Retina (tissue), 1 donor: Measurements from ENCODE around the gene ASS1.
A peak's percentile ranks its signal among the peaks of the same experiment; 100 is the strongest.
"Not testable (repeated sequence)": the region's sequence is repeated elsewhere in the genome, so short reads cannot be mapped to it uniquely, and the experiment has no call there.

Experiments
- DNase-seq: peaks from one replicate; pipeline ENCODE4 v3.0.0-alpha.2; 2016

Gene ASS1

DNA sequence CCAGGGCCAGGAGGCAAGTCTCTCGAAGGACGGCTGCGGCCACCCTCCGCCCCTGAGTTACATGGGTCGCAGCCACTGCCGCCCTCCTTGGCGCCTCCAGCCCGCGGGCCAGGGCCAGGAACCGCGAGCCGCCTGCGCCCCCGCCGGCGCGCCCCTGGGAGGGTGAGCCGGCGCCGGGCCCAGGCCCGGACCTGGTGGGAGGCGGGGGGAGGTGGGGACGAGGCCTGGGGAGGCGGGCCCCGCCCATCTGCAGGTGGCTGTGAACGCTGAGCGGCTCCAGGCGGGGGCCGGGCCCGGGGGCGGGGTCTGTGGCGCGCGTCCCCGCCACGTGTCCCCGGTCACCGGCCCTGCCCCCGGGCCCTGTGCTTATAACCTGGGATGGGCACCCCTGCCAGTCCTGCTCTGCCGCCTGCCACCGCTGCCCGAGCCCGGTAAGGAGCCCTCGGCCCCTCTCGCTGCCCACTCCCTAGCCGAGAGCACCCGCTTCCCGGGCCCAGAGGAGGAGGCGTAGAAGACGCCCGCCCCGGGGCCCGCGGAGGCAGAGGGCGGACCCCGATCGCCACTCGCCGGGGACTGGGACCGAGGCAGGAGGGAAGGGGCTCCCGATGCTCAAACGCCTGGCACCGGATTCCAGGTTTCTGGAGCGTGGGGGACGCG, at the start of gene ASS1:
TSS of gene ASS1 (plus strand) at position 397 of the 657 bp plus-strand sequence. CDS start 7,268 bp downstream, outside the sequence.
- DNase-seq, result peak; percentile 65

DNA sequence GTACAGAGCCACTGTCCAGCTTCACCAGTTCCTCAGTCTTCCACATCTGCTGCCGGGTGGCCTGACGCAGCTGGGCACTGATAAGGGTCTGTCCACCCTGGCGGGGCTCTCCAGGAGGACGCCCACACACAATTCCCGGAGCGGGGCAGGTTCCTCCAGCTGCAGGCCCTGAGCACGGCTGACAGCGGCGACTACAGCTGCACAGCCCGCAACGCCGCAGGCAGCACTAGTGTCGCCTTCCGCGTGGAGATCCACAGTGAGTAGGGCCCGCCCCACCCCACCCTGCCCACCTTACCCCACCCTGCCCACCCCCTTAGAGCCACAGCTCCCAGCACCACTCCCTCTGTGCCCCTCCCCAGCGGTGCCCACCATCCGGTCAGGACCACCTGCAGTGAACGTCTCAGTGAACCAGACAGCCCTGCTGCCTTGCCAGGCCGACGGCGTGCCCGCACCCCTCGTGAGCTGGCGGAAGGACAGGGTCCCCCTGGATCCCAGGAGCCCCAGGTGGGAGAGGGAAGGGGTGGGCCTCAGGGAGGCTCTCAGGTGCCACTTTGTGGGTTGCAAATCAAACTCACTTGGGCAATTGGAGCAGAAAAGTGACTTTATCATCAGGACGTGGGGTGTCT, 48.8 kb upstream of the ASS1 start:
- no peak for DNase-seq

DNA sequence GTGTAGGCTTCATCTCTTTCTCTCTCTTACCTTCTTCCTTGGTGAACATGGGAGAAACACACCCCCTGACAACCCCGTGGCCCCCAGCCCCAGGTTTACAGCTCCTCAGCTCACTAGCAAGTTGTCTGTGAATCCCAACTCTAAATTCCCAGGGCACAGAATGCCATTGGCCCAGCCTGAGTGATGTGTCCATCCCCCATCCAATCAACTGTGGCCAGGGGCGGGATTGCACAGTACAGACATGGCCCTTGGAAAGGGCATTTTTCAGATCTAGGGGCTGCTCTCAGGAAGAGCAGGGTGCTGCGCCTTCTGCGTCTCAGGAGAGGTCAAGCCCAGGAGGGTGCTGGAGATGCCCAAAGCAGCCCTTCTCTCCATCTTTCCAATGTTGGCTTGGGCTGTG, 48.2 kb upstream of the ASS1 start:
- DNase-seq, result no peak

DNA sequence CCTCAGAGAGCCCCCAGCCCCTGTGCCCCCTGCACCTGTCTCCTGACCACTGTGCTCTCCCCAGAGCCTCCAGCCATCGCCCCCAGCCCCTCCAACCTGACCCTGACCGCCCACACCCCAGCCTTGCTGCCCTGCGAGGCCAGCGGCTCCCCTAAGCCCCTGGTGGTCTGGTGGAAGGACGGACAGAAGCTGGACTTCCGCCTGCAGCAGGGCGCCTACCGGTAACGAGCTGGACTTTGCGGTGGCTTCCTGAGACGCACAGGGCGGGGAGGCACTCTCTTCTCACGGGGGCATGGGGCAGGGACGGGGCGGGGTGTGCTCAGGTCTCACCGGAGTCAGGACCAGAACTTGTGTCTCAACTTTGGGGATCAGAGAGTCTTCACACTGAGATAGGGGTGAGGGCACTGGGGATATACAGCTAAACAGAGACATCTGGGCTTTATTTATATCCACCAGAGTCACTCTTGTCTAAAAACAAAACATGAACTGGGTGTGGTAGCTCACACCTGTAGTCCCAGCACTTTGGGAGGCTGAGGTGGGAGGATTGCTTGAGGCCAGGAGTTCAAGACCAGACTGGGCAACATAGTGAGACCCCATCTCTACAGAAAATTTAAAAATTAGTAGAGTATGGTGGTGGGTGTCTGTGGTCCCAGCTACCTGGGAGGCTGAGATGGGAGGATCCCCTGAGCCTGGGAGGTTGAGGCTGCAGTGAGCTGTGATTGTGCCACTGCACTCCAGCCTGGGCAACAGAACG, 46.1 kb upstream of the ASS1 start:
- DNase-seq, result no peak

DNA sequence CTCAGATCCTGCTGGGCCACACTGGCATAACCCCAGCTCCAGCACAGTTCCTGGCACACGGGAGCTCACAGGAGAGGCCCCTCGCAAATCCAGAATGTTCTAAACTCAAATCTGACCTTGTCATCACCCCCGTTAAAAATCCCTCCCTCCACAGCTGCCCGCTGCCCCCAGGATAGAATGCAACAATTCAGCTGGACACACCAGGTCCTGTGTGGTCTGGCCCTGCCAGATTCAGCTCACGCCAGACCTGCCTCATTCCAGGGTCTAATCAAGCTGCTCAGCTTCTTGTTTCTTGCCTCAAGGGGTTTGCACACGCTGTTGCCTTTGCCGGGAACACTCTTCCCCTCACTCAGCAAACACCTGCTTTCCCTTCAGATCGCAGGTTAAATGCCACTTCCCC, 45.0 kb upstream of the ASS1 start:
- DNase-seq, result no peak

DNA sequence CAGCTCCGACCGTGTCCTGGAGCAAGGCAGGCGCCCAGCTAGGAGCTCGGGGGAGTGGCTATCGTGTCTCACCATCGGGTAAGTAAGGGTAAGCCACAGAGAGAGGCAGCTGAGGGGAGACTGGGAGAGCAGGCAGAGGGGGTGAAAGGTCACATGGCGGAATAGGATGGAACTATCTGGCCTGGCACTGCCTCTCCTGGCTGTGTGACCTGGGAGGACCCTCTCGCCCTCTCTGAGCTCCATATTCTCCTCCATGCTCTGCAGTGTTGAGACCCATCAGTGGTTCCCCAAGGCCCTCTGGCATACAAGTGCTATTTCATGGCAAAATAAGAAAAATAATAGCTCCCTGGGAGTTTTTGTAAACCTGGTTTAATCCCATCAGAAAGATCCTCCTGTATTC, 43.9 kb upstream of the ASS1 start:
- no peak for DNase-seq

DNA sequence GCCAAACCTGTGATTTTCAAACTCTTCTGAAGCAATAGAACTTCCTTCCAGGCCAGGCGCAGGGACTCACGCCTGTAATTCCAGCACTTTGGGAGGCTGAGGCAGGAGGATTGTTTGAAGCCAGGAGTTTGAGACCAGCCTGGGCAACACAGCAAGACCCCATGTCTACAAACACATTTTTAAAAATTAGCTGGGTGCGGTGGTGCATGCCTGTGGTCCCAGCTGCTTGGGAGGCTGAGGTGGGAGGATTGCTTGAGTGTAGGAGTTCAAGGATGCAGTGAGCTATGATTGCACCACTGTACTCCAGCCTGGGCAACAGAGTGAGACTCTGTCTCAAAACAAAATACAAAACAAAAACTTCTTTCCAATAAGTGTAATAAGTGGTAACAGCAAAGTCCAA, 43.0 kb upstream of the ASS1 start:
- DNase-seq, result not testable (repeated sequence)

DNA sequence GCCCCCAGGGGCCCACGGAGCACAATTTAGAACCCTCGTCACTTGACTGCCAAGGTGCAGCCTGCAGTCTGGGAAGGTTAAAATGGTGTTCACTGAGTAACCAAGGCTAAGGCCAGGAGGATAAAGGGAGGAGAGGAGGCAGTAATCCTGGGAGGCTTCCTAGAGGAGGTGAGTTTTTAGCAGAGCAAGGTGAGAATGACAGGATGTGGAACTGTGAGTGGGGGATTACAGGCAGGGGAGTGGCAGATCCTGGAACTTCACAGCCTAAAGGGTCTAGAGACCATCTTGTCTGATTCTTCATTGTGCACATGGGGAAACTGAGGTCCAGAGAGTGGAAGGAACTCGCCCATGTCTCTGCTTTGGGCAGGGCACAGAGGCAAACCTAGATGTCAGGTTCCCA, 42.5 kb upstream of the ASS1 start:
- no peak for DNase-seq

DNA sequence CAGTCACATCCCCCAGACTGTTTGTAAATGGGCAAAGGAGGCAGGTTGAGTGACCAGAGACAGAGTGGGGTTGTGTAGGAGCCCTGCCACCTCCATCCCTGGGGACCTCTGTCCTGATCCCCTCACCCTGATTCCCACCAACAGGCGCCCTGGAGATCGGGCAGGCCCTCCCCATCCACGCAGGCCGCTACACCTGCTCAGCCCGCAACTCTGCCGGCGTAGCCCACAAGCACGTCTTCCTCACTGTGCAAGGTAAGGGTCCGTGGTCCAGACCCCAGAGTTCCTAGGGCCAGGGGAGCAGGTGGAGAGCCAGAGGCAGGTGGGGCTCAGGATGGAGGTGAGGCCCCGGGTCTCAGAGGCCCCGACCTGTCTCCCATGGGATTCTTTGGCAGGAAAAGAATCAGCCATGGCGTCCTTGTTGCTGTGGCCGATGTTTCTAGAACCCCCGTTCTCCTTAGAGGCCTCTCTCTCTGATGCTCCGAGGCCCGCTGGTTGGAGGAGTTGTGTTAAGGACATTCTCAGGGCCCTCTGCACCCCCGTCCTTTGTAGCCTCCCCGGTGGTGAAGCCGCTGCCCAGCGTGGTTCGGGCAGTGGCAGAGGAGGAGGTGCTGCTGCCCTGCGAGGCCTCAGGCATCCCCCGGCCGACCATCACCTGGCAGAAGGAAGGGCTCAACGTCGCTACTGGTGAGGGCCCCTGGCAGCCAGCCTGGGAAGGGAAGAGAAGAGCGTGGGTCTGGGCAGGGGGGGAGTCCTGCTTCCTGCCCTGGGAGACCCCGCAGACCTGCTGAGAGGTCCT, 41.9 kb upstream of the ASS1 start:
- no peak for DNase-seq

DNA sequence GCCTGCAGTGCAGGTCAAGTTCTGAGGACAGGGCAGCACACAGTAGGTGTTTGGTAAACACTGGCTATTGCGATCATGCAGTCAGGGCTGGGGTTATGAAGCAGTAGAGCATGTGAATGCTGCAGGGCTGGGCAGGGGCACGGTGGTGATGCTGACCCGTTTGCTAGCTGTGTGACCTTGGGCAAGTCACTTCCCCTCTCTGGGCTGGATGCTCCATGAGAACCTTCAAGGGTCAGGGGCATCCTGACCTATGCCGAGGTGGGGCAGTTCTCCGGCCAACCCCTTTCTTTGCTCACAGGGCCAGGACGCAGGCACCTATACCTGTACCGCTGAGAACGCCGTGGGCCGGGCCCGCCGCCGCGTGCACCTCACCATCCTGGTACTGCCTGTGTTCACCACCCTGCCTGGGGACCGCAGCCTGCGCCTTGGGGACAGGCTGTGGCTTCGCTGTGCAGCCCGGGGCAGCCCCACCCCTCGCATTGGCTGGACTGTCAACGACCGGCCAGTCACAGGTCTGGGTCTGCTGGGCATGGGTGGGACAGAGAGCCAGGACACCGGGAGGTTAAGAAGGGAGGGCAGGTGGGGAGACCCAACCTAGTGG, 39.0 kb upstream of the ASS1 start:
- no peak for DNase-seq

DNA sequence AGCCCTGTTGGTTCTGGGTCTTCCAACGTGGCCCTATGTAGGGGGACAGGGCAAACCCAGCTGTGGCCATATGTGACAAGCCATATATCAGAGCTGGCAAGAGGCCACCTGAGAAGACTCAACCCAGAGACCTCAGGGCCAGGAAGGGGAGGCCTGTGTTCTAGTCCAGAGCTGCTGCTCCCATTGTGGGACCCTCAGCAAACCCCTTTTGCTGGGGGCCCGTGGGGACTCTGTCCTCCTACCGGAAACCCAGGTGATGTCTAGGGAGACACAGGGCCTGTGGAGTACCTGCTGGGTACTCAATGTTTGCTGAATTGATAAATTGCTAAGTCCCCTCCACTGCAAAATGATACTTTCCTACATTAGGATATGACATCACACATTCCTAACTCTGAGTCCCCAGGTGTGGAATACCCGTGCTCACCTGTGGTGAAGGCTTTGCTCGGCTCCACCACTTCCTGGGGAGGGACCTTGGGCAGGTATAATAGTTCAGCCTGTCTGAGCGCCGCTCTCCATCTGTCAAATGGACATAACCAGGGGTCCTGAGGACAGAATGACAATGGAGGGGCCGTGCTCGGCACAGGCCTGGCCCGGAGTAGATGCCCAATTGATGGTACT, 38.4 kb upstream of the ASS1 start:
- DNase-seq, result no peak

DNA sequence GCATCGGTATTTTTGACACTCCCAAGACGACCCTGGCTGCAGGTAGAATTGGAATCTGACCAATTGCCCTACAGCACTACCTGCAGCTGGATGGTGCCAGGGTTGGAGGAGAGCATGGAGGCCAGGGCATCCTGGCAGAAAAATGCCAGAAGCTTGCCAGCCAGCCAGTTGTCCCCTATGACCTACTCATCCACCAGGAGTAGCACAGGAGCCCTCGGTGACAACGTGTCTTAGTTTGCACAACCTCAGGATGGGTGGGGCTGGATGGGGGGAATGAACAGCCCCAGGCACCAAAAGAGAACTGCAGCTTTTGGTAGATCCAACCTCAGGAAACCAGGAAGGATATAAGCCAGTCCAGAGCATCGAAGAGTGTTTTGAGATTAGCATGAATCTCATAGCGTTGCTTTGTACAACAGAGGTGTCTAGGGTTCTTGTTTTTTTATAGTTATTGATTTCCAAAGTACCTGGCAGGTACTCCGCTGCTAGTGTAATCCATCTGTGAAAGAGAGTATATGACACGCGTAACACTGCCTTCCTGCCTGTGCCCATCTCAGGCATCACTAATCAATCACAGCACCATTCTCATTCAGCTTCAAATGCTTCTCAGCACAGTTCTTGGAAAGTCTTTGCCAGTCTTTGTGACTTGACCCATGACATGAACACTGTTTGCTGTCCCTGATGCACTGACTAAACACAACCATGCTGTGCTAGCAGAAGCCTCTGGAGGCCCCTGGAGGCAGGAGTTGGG, 36.7 kb upstream of the ASS1 start:
- DNase-seq, result no peak

DNA sequence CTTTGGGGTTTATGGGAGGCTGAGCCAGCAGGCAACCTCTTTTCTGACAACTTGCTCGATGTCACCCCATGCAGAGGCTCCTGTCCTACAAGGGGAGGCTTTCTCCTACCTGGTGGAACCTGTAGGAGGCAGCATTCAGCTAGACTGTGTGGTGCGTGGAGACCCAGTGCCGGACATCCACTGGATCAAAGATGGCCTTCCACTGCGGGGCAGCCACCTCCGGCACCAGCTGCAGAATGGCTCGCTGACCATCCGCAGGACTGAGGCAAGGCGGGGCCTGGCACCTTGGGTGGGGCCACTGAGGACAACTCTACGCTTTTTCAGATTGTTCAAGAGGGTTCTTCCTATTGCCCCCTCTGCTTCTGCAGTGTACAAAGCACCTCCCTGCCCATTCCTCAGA, 36.1 kb upstream of the ASS1 start:
- no peak for DNase-seq

DNA sequence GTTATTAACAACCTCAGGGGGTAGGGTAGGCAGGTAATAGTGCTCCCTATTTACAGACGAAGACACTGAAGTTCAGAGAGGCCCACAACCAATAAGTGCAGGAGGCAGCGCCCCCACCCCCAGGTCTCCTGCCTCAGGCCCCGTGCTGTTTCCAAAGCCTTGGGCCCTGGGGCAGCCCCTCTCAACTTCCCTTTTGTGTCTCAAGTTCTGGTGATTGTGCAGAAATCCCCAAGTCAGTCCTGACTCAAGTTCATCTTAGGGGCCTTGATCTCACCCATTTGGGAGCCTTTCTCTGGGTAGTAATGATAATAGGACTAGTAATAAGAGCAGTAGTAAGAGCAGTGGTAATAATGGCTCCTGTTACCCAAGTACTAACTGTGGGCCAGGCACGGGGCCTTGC, 35.5 kb upstream of the ASS1 start:
- no peak for DNase-seq

DNA sequence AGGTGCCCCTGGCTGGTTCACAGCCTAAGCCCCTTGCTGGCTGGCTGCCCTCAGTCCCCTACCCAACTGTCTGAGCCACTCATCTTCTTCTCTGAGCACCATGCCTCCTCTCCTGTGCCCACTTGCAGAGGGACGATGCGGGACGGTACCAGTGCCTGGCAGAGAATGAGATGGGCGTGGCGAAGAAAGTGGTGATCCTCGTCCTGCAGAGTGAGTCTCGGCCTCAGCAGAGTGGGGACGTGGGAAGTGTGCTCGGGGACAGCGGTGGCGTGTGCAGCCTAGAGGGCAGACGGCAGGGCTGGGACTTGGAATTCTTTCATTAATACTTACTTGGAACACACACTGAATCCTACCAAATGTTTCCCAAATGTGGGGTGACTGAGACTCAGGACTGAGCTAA, 34.3 kb upstream of the ASS1 start:
- no peak for DNase-seq

DNA sequence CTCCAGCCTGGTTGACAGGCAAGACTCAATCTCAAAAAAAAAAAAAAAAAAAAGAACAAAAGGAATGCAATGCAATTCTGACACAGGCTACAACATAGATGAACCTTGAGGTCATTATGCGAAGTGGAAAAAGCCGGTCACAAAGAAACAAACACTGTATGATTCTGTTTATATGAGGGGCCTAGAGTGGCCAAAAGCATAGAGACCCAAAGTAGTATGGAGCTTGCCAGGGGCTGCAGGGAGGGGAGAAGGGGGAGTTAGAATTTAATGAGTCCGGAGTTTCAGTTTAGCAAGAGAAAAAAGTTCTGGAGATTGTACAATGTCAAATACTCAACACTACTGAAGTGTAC, 33.2 kb upstream of the ASS1 start:
- no peak for DNase-seq

DNA sequence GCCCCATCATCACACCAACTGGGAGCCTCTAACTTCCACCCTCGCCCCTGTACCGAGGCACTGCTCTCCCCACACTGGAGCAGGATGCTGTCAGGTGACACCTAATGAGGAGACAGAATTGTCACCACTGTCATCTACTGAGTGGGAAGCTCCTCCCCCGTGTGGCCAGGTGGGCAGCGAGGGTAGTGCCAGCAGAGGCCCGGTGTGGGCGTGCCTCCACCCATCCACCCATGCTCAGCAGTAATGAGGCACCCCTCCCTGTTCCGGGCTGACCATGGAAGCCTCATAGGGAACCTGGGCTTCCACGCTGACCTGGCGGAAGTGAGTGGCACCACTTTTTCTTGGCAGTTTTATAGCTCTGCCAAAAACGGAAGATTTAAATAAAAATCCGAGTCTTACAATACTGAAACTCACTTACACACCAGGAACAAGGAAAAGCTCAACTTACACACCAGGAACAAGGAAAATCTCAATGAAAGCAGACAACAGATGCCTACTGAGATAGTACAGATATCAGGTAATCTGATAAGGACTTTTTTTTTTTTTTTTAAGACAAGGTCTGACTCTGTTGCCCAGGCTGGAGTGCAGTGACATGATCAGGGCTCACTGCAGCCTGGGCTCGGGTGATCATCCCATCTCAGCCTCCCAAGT, 30.6 kb upstream of the ASS1 start:
- DNase-seq, result no peak

DNA sequence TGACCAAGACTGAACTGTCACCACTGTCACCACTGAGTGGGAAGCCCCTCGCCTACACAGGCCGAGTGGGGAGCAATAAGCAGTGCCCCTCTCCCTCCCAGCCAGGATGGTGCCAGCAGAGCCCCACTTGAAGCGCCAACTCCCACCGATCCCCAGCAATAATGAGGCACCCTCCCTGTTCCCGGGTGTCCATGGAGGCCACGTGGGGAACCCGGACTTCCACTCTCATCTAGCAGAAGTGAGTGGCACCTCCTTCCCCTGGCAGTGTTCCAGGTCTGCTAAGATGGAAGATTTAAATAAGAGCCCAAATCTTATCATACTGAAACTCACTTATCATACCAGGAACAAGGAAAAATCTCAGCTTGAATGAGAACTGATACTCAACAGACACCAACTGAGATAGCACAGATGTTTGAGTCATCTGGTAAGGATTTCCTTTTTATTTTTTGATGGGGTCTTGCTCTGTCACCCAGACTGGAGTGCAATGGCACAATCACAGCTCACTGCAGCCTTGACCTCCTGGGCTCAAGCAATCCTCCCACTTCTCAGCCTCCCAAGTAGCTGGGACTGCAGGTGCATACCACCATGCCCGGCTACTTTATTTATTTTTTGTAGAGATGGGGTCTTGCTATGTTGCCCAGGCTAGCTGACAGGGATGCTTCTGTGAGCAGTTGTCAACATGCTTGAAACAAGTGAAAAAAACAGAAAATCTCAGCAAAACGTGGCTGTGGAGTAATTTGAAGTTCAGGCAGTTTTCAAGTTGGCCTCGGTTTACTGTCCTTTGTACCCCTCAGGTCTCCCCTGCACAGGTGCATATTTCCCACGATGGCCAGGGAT, 29.6 kb upstream of the ASS1 start:
- no peak for DNase-seq

DNA sequence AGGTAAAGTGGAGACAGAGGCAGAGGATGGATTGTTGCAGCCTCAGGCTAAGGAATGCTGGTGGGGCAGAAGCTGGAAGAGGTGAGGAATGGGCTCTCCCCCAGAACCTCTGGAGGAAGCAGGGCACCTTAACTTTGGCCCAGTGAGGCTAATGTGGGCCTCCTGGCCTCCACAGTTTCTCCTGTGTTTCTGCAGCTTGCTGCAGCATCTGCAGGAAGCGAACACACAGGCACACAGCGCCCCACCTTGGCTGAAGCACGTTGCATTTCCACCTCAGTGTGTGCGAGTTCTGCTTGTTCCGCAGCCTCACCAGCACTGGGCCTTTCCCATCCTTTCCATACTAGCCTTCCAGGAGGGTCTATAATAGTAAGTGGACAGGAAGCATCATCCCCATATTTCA, 27.2 kb upstream of the ASS1 start:
- no peak for DNase-seq

DNA sequence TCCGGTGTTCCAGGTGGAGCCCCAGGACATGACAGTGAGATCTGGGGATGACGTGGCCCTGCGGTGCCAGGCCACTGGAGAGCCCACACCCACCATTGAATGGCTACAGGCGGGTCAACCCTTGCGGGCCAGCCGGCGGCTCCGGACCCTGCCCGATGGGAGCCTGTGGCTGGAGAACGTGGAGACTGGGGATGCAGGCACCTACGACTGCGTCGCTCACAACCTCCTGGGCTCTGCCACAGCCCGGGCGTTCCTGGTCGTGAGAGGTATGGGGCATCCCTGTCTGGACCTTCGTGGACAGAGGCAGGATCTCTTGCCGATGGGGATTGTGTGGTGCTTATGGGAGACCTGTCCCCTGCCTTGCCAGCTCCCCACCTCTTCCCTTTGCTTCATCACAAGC, 26.0 kb upstream of the ASS1 start:
- DNase-seq, result no peak
